ENCODE results near the gene ORC5. TPM values are rescaled to one million over a fixed set of nuclear protein-coding genes. Genes with fewer than 3 reads are reported as not detected.

Gene ORC5
- total RNA-seq, 2 experiments from 2014 or later, result 25.2 to 33.1 TPM

GRCh38 chr7:104124469-104124868, 83.3 kb downstream of the ORC5 start:
- Histone ChIP-seq H3K36me3 (ENCODE audit: insufficient read depth, low read length) (peaks cover 43% of the 10 kb centered on the region), H3K4me1 (ENCODE audit: insufficient read depth, low read length, poor library complexity, severe bottlenecking) (no peaks in the 10 kb centered on the region), H3K4me3 (ENCODE audit: low read depth, low read length, poor library complexity, severe bottlenecking) (no peak overlapping the region), H3K4me2 (ENCODE audit: low read length) (no peak overlapping the region), H3K27ac (ENCODE audit: low read depth, low read length, poor library complexity, severe bottlenecking) (no peak overlapping the region), H2AFZ (ENCODE audit: low read length) (no peak overlapping the region), H3K79me2 (ENCODE audit: insufficient read depth, low read depth, low read length) (no peaks in the 10 kb centered on the region), H4K20me1 (ENCODE audit: insufficient read depth, low read length) (no peaks in the 10 kb centered on the region), H3K9me3 (ENCODE audit: low read length) (no peaks in the 10 kb centered on the region), H3K9me2 (ENCODE audit: insufficient read depth, low read length) (no peaks in the 10 kb centered on the region)
- ChIA-PET POLR2A (interaction anchor here (1.1 kb wide), 1 partner anchor 23 kb away, joined by 3 read pairs; no protein-coding TSS in a partner anchor), CTCF (ENCODE audit: unreplicated experiment) (no interaction called here)
- intact Hi-C loops (cut with micrococcal nuclease; ENCODE audit: unreplicated experiment), result no loop called here
- BruUV-seq (replicated peaks), result no TSS peak
- no peak for TF ChIP-seq EZH2phosphoT487 (IDR thresholded peaks at IDR 0.05; ENCODE audit: borderline replicate concordance, low read depth, low read length)
- TF ChIP-seq, protein P1, sequence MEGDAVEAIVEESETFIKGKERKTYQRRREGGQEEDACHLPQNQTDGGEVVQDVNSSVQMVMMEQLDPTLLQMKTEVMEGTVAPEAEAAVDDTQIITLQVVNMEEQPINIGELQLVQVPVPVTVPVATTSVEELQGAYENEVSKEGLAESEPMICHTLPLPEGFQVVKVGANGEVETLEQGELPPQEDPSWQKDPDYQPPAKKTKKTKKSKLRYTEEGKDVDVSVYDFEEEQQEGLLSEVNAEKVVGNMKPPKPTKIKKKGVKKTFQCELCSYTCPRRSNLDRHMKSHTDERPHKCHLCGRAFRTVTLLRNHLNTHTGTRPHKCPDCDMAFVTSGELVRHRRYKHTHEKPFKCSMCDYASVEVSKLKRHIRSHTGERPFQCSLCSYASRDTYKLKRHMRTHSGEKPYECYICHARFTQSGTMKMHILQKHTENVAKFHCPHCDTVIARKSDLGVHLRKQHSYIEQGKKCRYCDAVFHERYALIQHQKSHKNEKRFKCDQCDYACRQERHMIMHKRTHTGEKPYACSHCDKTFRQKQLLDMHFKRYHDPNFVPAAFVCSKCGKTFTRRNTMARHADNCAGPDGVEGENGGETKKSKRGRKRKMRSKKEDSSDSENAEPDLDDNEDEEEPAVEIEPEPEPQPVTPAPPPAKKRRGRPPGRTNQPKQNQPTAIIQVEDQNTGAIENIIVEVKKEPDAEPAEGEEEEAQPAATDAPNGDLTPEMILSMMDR (conservative IDR thresholded peaks at IDR 0.05; ENCODE audit: low read length), result no peak
- DNase-seq (ENCODE audit: low spot score), result no peak

GRCh38 chr7:104123786-104124185, 84.0 kb downstream of the ORC5 start:
- Histone ChIP-seq H3K27ac (ENCODE audit: low read depth, low read length, poor library complexity, severe bottlenecking) (no peak overlapping the region), H2AFZ (ENCODE audit: low read length) (no peak overlapping the region), H3K79me2 (ENCODE audit: insufficient read depth, low read depth, low read length) (no peaks in the 10 kb centered on the region), H4K20me1 (ENCODE audit: insufficient read depth, low read length) (no peaks in the 10 kb centered on the region), H3K4me3 (ENCODE audit: low read depth, low read length, poor library complexity, severe bottlenecking) (no peak overlapping the region), H3K4me2 (ENCODE audit: low read length) (no peak overlapping the region), H3K36me3 (ENCODE audit: insufficient read depth, low read length) (peaks cover 36% of the 10 kb centered on the region), H3K9me2 (ENCODE audit: insufficient read depth, low read length) (no peaks in the 10 kb centered on the region), H3K9me3 (ENCODE audit: low read length) (no peaks in the 10 kb centered on the region), H3K4me1 (ENCODE audit: insufficient read depth, low read length, poor library complexity, severe bottlenecking) (no peaks in the 10 kb centered on the region)
- ChIA-PET CTCF (ENCODE audit: unreplicated experiment) (no interaction called here), POLR2A (interaction anchor here (1.1 kb wide), 1 partner anchor 23 kb away, joined by 3 read pairs; no protein-coding TSS in a partner anchor)
- TF ChIP-seq, protein P1 (conservative IDR thresholded peaks at IDR 0.05; ENCODE audit: low read length), result no peak
- TF ChIP-seq EZH2phosphoT487 (IDR thresholded peaks at IDR 0.05; ENCODE audit: borderline replicate concordance, low read depth, low read length), result no peak
- no TSS peak for BruUV-seq (replicated peaks)
- intact Hi-C loops (cut with micrococcal nuclease; ENCODE audit: unreplicated experiment), result no loop called here
- no peak for DNase-seq (ENCODE audit: low spot score)

DNA sequence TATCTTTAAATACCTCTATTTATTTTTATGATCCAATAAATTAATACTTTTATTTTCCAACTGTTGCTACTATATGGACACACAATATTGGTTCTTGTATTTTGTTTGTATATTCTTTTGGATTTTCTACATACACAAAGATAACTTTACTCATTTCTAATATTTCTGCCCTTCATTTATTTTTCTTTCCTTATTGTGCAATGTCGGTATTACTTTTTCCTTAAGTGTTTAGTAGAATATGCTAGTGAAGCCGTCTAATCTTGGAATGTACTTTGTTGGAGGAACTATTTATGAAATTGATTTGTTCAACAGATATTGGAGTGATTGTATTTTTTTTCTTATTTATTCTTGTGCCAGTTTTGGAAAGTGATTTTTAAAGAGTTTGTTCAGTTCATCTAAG, 94.0 kb downstream of the ORC5 start:
- H3K36me3 ChIP-seq (ENCODE audit: insufficient read depth, low read length), result no peaks in the 10 kb centered on the region
- no peak overlapping the region for H2AFZ ChIP-seq (ENCODE audit: low read length)
- no peak overlapping the region for H3K4me3 ChIP-seq (ENCODE audit: low read depth, low read length, poor library complexity, severe bottlenecking)
- no peaks in the 10 kb centered on the region for H3K9me2 ChIP-seq (ENCODE audit: insufficient read depth, low read length)
- H4K20me1 ChIP-seq (ENCODE audit: insufficient read depth, low read length), result no peaks in the 10 kb centered on the region
- H3K27ac ChIP-seq (ENCODE audit: low read depth, low read length, poor library complexity, severe bottlenecking), result no peak overlapping the region
- no peaks in the 10 kb centered on the region for H3K79me2 ChIP-seq (ENCODE audit: insufficient read depth, low read depth, low read length)
- ChIA-PET POLR2A (no interaction called here), CTCF (ENCODE audit: unreplicated experiment) (no interaction called here)
- intact Hi-C loops (cut with micrococcal nuclease; ENCODE audit: unreplicated experiment), result no loop called here
- H3K4me2 ChIP-seq (ENCODE audit: low read length), result no peak overlapping the region
- DNase-seq (ENCODE audit: low spot score), result no peak
- no peaks in the 10 kb centered on the region for H3K4me1 ChIP-seq (ENCODE audit: insufficient read depth, low read length, poor library complexity, severe bottlenecking)
- TF ChIP-seq EZH2phosphoT487 (IDR thresholded peaks at IDR 0.05; ENCODE audit: borderline replicate concordance, low read depth, low read length), result no peak
- TF ChIP-seq, protein P1 (conservative IDR thresholded peaks at IDR 0.05; ENCODE audit: low read length), result no peak
- BruUV-seq (replicated peaks), result no TSS peak
- no peaks in the 10 kb centered on the region for H3K9me3 ChIP-seq (ENCODE audit: low read length)

Measured in OCI-LY7 (cell line).